Right kidney (tissue), 9 donors: ENCODE data around the gene OR51Q1.

Experiments used
- DNase-seq: peaks from one replicate; pipeline ENCODE4 v3.0.0-alpha.2; 2016
- long read RNA-seq, 8 donors: transcript quantifications; one replicate each; lab custom pipeline, GENCODE V29; 2026

The OR51Q1 gene
- long read RNA-seq, donor 1: 0 reads
- long read RNA-seq, donor 2: 0 reads
- long read RNA-seq, donor 3: 0 reads
- long read RNA-seq, donor 4: 0 reads
- long read RNA-seq, donor 5: 0 reads
- long read RNA-seq, donor 6: 0 reads
- long read RNA-seq, donor 7: 0 reads
- long read RNA-seq, donor 8: 0 reads

- no peak for DNase-seq
Measured at GRCh38 chr11:5421811-5422210, at the start of gene OR51Q1. Gene OR51Q1 (plus strand): TSS chr11:5422111. CDS start chr11:5422201, 90 bp downstream.

DNA sequence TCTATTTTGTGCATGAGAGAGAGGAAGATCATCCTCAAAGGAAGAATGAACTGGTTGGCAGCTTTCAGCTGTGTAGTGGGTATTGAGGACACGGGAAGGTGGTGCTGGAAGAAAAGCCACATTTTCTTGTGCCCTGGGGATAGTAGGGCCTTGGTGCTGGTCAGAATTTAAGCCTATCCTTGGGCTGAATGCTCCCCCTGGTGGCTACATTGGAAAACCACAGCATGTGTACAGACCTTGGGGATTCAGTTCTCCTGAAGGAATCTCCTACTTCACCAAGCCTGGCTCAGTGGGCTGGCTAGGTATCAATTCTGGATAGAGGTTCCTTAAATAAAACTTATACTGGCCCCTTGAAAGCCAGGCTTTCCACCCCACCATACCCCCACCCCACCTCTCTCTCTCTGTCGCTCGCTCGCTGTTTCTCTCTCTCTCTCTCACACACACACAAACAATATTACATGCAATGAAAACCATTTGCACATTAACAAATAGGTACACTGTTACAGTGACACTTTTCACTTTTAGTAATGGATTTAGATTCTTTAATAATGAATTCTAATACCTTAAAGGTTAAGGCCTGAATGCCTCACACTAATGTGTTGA, 41.1 kb upstream of the OR51Q1 start:
- no peak for DNase-seq

DNA sequence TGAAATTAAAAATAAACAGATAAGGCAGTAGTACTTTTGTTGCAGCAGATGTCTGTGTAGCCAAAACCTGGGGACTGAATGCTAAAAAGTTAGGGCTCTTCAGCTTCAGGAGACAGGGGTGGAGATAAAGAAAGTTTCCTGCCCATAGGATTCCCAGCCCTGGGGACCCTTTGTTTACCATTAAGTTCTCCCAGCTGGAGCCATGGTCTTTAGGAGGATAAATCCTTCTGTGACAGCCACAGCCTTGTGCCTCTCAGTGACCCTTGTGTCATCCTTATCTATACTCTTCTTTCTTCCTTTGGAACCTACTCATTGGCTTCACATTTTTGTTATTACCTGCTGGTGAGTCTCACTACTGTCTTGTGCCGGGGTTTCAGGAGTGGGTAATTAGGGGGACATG, 38.3 kb upstream of the OR51Q1 start, which contains the start of gene OR51M1:
Gene OR51M1 (plus strand): TSS at position 237 of the 400 bp plus-strand sequence. CDS start 5,587 bp downstream, outside the sequence.
- DNase-seq: no peak

GRCh38 chr11:5384335-5384734, 37.6 kb upstream of the OR51Q1 start:
- DNase-seq: no peak

GRCh38 chr11:5390210-5390609, 31.7 kb upstream of the OR51Q1 start:
- no peak for DNase-seq

GRCh38 chr11:5394091-5394490, 27.8 kb upstream of the OR51Q1 start:
- no peak for DNase-seq

GRCh38 chr11:5398936-5399335, 23.0 kb upstream of the OR51Q1 start:
- no peak for DNase-seq

GRCh38 chr11:5405173-5405572, 16.7 kb upstream of the OR51Q1 start:
- DNase-seq: no peak

DNA sequence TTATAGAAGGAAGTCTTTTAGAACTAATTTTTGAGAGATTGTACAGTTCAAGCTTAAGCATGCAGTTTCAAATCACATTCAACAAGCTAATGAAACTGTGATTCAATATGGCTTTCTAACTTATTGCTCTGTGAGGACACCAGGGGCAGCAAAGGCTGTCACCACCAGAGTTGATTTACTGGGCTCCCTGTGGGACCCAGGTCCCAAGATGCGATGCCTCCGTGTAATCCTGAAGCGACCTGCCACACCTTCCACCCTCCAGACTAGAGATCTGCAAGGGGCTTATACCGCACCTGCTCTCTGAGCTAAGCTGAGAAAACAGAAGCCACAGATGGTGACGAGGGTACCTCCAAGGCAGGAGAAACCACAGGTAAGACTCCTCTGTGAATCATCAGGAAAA, 918 bp upstream of the OR51Q1 start:
- DNase-seq: no peak

DNA sequence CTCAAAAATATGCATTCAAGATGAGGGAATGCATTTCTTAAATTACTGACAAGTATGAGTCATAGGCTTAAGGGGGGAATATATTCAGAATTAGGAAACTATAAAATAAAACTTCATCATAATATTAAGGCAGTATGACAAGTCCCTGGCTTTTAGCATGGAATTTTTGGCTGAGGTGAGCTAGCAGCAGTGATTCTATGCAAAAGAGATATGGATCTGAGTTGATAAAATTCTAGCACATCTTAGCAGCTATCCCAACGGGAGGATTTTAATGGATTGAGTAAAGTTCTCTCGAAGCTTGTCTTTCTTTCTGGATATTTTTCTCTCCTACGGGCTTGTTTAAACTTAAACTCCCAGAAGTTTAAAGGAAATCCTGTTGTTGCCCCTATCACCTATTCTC, 1.2 kb downstream of the OR51Q1 start:
- no peak for DNase-seq

- no peak for DNase-seq
Measured at GRCh38 chr11:5441414-5441813, 19.5 kb downstream of the OR51Q1 start, which contains the start of gene OR51I1. Gene OR51I1 (minus strand): TSS chr11:5441514. CDS start chr11:5441514, 0 bp downstream.

DNA sequence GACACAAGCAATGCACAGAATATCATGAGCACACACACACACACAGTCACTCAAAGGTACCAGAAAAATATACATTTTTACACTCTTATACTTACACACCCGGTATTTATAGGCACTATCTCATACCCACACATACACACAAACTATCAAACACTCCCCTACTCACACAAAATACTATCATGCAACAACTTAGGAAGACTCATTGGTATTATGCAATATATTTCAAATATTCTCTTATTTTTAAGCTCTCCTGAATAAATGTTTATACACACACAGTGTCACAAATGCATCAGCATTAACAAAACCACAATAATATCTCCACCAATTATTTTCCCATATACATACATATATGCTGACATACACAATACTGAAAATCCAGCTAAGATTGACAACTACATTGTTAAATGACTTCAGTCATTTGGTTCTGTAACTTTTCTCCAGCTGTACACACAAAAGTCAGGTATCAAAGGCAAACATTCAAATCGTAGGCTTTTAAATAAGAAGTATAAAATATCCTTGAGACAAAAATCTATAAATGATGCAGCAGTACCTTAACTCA, 22.0 kb downstream of the OR51Q1 start:
- DNase-seq: no peak

- no peak for DNase-seq
Measured at GRCh38 chr11:5449023-5449422, 27.1 kb downstream of the OR51Q1 start, which contains the start of gene OR51I2. Gene OR51I2 (plus strand): TSS chr11:5449323. CDS start chr11:5453489, 4,166 bp downstream.

GRCh38 chr11:5449432-5449831, 27.5 kb downstream of the OR51Q1 start:
- no peak for DNase-seq

DNA sequence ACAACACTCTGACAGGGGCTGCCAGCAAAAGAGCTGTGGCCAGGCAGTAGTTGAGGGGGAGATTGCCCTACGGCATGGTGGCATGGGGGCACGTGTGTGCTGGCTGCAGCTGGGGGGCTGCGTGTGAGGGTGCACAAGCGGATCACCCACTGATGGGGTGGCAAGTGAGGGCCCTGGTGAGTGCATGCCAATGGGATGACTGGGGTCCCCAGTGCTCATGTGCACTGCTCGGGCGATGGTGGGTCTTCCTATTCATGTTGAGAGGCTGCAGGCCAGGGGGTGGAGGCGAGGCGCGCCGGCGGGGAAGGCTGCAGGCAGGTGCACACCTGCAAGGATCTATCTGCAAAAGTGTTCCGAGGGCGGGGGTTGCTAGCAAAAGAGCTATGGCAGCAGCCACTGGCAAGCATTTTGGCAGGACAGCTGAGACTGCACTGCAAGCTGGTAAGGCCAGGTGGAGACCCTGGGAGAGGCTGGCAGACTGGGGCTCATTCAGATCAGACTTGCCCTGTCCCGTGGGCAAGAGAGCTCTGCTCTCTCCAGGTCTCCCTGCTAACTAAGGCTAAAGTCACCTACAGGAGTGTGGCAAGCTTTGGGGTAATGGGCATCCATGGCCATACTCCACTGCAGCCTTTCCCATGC, 39.2 kb downstream of the OR51Q1 start:
- no peak for DNase-seq

DNA sequence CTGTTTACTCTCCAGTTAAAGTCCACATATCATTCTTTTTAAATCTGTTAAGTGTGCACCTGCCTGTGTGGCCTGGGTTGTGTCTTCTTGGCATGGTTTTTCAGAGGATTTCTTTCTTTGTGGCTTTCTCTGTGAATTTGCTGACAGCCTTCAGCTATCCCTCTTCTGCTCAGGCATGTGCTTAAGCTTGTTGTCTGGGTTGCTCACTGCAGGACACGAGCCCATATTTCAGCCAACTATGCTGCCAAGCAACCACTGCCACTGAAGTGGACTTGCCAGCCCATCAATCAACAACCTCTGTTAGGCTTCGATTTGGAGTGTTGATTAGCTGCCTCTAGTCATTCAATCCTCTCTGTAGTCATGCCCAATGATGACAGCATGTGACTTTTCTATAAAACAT, 45.6 kb downstream of the OR51Q1 start:
- no peak for DNase-seq
